ENCODE measurements around the gene AAK1.

DNA sequence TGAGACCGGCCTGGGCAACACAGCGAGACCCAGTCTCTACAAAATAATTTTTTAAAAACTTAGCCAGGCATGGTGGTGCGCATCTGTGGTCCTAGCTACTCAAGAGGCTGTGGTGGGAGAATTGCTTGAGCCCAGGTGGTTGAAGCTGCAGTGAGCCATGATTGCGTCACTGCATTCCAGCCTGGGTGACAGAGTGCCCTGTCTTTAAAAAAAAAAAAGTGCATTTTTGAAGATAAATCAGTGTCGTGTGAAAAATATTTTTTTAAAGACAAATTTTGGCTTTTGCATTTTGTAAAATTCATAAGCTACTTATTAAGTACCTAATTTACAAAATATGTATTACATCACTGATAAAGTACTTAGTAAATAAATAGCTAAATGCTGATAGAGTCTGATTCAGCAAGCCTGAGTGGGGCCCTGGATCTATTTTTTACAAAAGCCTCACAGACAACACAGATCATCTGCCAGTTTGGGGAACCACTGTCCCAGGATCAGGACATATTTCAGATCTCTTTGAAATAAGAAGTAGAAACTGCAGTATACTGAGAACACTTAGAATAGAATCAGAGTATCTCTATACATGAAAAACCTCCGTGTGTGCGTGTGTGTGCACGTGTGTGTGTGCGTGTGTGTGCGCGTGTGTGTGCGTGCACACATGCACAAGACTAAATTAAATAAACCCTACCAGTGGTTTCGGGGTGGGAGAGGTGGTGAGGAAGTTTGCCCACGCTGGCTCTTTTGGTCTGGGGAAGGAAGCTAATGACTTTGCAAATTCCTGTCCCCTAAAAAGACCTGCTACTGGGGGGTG is 61.6 kb downstream of the AAK1 start:
- TF ChIP-seq, protein P1, sequence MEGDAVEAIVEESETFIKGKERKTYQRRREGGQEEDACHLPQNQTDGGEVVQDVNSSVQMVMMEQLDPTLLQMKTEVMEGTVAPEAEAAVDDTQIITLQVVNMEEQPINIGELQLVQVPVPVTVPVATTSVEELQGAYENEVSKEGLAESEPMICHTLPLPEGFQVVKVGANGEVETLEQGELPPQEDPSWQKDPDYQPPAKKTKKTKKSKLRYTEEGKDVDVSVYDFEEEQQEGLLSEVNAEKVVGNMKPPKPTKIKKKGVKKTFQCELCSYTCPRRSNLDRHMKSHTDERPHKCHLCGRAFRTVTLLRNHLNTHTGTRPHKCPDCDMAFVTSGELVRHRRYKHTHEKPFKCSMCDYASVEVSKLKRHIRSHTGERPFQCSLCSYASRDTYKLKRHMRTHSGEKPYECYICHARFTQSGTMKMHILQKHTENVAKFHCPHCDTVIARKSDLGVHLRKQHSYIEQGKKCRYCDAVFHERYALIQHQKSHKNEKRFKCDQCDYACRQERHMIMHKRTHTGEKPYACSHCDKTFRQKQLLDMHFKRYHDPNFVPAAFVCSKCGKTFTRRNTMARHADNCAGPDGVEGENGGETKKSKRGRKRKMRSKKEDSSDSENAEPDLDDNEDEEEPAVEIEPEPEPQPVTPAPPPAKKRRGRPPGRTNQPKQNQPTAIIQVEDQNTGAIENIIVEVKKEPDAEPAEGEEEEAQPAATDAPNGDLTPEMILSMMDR (IDR thresholded peaks at IDR 0.05; ENCODE audit: low read depth, low read length, poor library complexity, severe bottlenecking), result no peak
- no peak for TF ChIP-seq EZH2phosphoT487 (IDR thresholded peaks at IDR 0.05; ENCODE audit: borderline replicate concordance, low read length)

Measured in DOHH2 (cell line).